Measurements from ENCODE around the gene EML4. TPM values are rescaled to one million over a fixed set of nuclear protein-coding genes. Genes with fewer than 3 reads are reported as not detected.

EML4 gene
- total and polyA plus RNA-seq, 2 of the 13 experiments (the other 11 are each of a cell fraction or from before 2014, with no cell fraction given): 243 to 476 TPM

DNA sequence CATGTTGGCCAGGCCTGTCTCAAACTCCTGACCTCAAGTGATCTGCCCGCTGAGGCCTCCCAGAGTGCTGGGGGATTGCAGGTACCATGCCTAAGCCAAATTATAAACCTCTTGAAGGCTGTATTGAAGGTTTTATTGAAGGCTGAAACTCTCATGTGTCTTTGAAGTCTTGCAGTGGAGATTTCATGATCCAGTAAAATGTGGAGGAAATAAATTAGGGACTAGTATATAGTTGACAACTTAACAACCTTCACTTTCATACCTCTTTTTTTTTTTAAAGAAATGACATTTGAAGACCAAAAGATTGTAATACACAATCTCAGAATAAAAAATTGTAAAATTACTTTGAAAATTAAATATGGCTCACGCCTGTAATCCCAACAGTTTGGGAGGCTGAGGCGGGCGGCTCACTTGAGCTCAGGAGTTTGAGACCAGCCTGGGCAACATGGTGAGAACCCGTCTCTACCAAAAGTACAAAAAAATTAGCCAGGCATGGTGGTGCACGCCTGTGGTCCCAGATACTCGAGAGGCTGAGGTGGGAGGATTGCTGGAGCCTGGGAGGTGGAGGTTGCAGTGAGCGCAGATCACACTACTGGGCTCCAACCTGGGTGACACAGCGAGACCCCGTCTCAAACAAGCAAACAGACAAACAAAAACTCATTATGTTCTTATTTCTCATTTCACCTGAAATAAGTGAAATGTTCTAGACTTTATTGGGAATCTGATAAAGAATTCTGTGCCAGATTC, 8.0 kb downstream of the EML4 start (continued):
- no peak for TF ChIP-seq ZBTB10 (CRISPR knock-in tag; IDR thresholded peaks at IDR 0.05; ENCODE audit: borderline replicate concordance)
- no peak for TF ChIP-seq CREB1 (IDR thresholded peaks at IDR 0.05)
- no peak for TF ChIP-seq CREB1 (CRISPR knock-in tag; IDR thresholded peaks at IDR 0.05)
- no peak for TF ChIP-seq RCOR2 (CRISPR knock-in tag; IDR thresholded peaks at IDR 0.05)
- TF ChIP-seq ETS1 (CRISPR knock-in tag; IDR thresholded peaks at IDR 0.05): no peak
- no peak for TF ChIP-seq ZHX2 (IDR thresholded peaks at IDR 0.05; ENCODE audit: low read depth)
- TF ChIP-seq ZHX2 (CRISPR knock-in tag; IDR thresholded peaks at IDR 0.05; ENCODE audit: borderline replicate concordance): no peak
- TF ChIP-seq RELA (CRISPR knock-in tag; IDR thresholded peaks at IDR 0.05): no peak
- TF ChIP-seq, protein P1, sequence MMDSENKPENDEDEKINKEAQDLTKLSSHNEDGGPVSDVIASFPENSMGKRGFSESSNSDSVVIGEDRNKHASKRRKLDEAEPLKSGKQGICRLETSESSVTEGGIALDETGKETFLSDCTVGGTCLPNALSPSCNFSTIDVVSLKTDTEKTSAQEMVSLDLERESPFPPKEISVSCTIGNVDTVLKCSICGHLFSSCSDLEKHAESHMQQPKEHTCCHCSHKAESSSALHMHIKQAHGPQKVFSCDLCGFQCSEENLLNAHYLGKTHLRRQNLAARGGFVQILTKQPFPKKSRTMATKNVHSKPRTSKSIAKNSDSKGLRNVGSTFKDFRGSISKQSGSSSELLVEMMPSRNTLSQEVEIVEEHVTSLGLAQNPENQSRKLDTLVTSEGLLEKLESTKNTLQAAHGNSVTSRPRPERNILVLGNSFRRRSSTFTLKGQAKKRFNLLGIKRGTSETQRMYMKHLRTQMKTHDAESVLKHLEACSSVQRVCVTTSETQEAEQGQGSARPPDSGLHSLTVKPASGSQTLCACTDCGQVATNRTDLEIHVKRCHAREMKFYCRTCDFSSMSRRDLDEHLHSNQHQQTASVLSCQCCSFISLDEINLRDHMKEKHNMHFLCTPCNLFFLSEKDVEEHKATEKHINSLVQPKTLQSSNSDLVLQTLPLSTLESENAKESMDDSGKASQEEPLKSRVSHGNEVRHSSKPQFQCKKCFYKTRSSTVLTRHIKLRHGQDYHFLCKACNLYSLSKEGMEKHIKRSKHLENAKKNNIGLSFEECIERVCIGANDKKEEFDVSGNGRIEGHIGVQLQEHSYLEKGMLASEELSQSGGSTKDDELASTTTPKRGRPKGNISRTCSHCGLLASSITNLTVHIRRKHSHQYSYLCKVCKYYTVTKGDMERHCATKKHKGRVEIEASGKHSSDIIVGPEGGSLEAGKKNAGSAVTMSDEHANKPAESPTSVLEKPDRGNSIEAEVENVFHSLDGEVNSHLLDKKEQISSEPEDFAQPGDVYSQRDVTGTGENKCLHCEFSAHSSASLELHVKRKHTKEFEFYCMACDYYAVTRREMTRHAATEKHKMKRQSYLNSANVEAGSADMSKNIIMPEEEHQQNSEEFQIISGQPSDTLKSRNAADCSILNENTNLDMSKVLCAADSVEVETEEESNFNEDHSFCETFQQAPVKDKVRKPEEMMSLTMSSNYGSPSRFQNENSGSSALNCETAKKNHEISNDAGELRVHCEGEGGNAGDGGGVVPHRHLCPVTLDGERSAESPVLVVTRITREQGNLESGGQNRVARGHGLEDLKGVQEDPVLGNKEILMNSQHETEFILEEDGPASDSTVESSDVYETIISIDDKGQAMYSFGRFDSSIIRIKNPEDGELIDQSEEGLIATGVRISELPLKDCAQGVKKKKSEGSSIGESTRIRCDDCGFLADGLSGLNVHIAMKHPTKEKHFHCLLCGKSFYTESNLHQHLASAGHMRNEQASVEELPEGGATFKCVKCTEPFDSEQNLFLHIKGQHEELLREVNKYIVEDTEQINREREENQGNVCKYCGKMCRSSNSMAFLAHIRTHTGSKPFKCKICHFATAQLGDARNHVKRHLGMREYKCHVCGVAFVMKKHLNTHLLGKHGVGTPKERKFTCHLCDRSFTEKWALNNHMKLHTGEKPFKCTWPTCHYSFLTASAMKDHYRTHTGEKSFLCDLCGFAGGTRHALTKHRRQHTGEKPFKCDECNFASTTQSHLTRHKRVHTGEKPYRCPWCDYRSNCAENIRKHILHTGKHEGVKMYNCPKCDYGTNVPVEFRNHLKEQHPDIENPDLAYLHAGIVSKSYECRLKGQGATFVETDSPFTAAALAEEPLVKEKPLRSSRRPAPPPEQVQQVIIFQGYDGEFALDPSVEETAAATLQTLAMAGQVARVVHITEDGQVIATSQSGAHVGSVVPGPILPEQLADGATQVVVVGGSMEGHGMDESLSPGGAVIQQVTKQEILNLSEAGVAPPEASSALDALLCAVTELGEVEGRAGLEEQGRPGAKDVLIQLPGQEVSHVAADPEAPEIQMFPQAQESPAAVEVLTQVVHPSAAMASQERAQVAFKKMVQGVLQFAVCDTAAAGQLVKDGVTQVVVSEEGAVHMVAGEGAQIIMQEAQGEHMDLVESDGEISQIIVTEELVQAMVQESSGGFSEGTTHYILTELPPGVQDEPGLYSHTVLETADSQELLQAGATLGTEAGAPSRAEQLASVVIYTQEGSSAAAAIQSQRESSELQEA (CRISPR knock-in tag; IDR thresholded peaks at IDR 0.05; ENCODE audit: not compliant biosample characterization): no peak

All from HepG2 (cell line).